IMR-90 (cell line): Measurements from ENCODE around the gene GRK2. TPM values are rescaled to one million over a fixed set of nuclear protein-coding genes. Genes with fewer than 3 reads are reported as not detected.
A peak's percentile ranks its signal among the peaks of the same experiment; 100 is the strongest.

Source experiments
- ATAC-seq: fragments of 200-7000 bp; cut with Tn5 transposase; 2 replicates; pipeline ENCODE4 v1.9.1; 2020; ENCODE audit warnings: low read depth, mild to moderate bottlenecking, moderate library complexity
- BruUV-seq: library from RNA; stranded (reverse); fragments of 400-500 nt; replicated peaks from 2 replicates; lab custom pipeline; 2021; lab: Mats Ljungman, UMichigan
- CTCF ChIA-PET: fragments of 300-600 bp; formaldehyde crosslinking; extraction: SDS; loops from one replicate; lab custom pipeline; 2021; ENCODE audit warnings: antibody characterized with exemption; lab: Yijun Ruan, JAX
- POLR2A ChIA-PET: fragments of 300-600 bp; sonication (Branson Sonifier 250); formaldehyde crosslinking; loops from one replicate; lab custom pipeline; 2022; ENCODE audit warnings: antibody characterized with exemption; ENCODE audit not compliant: unreplicated experiment; lab: Charles Lee
- DNase-seq: peaks from one replicate; pipeline ENCODE4 v3.0.0; 2013
- H2AFZ ChIP-seq: replicated peaks from 2 replicates; pipeline ENCODE3; 2013; ENCODE audit warnings: low read length, mild to moderate bottlenecking; ENCODE audit not compliant: poor library complexity
- H2AK5ac ChIP-seq: 2 replicates; pipeline ENCODE4 v1.6.1; 2013; ENCODE audit warnings: low read depth, low read length, inconsistent platforms
- H2AK9ac ChIP-seq: replicated peaks from 2 replicates; pipeline ENCODE3; 2013; ENCODE audit warnings: mild to moderate bottlenecking, low read depth, low read length, moderate library complexity; ENCODE audit not compliant: poor library complexity
- H2BK120ac ChIP-seq: 2 replicates; pipeline ENCODE4 v1.6.1; 2013; ENCODE audit warnings: low read depth, low read length, inconsistent platforms
- H2BK15ac ChIP-seq: 3 replicates; pipeline ENCODE4 v1.6.1; 2013; ENCODE audit warnings: low read depth, low read length, inconsistent platforms
- H2BK20ac ChIP-seq: 2 replicates; pipeline ENCODE4 v1.6.1; 2013; ENCODE audit warnings: low read depth, mild to moderate bottlenecking, inconsistent platforms, low read length, moderate library complexity
- H2BK5ac ChIP-seq: 2 replicates; pipeline ENCODE4 v1.6.1; 2013; ENCODE audit warnings: mild to moderate bottlenecking, low read depth, low read length, inconsistent platforms; ENCODE audit not compliant: poor library complexity, severe bottlenecking
- H3K14ac ChIP-seq: replicated peaks from 2 replicates; pipeline ENCODE4 v1.6.1; 2013; ENCODE audit warnings: low read depth, low read length, inconsistent platforms
- H3K18ac ChIP-seq: 2 replicates; pipeline ENCODE4 v1.6.1; 2013; ENCODE audit warnings: low read depth, low read length, control low read depth
- H3K23ac ChIP-seq: 2 replicates; pipeline ENCODE4 v1.6.1; 2013; ENCODE audit warnings: low read depth, low read length, inconsistent platforms
- H3K27ac ChIP-seq: 2 replicates; pipeline ENCODE4 v1.5.1; 2013; ENCODE audit warnings: mild to moderate bottlenecking, control low read depth, low read length; ENCODE audit not compliant: insufficient read depth
- H3K27me3 ChIP-seq: 2 replicates; pipeline ENCODE4 v1.6.1; 2013; ENCODE audit warnings: low read length; ENCODE audit not compliant: control insufficient read depth, insufficient read depth
- H3K36me3 ChIP-seq: 2 replicates; pipeline ENCODE4 v1.6.1; 2013; ENCODE audit warnings: low read length, mixed read lengths; ENCODE audit not compliant: control insufficient read depth, insufficient read depth
- H3K4ac ChIP-seq: 2 replicates; pipeline ENCODE4 v1.6.1; 2013; ENCODE audit warnings: low read depth, low read length, inconsistent platforms
- H3K4me1 ChIP-seq: 2 replicates; pipeline ENCODE4 v1.6.1; 2013; ENCODE audit warnings: low read length, mixed read lengths; ENCODE audit not compliant: control insufficient read depth, insufficient read depth
- H3K4me2 ChIP-seq: 2 replicates; pipeline ENCODE4 v1.6.1; 2013; ENCODE audit warnings: low read depth, mild to moderate bottlenecking, control low read depth, low read length, moderate library complexity
- H3K4me3 ChIP-seq: 2 replicates; pipeline ENCODE4 v1.5.1; 2013; ENCODE audit warnings: low read depth, mild to moderate bottlenecking, control low read depth, low read length, moderate library complexity; ENCODE audit not compliant: insufficient read depth
- H3K56ac ChIP-seq: 2 replicates; pipeline ENCODE4 v1.6.1; 2013; ENCODE audit warnings: low read length, inconsistent platforms; ENCODE audit not compliant: insufficient read depth; ENCODE audit errors: extremely low read depth
- H3K79me1 ChIP-seq, 2 experiments: 2 replicates each; pipeline ENCODE4 v1.6.1; 2013; ENCODE audit warnings: low read length in 2 of 2, inconsistent platforms in 1 of 2, low read depth in 1 of 2
- H3K9ac ChIP-seq: 2 replicates; pipeline ENCODE4 v1.6.1; 2013; ENCODE audit warnings: low read depth, low read length, control low read depth
- H3K9me1 ChIP-seq: 2 replicates; pipeline ENCODE4 v1.6.1; 2013; ENCODE audit warnings: low read length, inconsistent platforms; ENCODE audit not compliant: insufficient read depth
- H3K9me3 ChIP-seq: 2 replicates; pipeline ENCODE4 v1.6.1; 2013; ENCODE audit warnings: low read length; ENCODE audit not compliant: control insufficient read depth, insufficient read depth
- H4K20me1 ChIP-seq: 2 replicates; pipeline ENCODE4 v1.6.1; 2013; ENCODE audit warnings: low read length, inconsistent platforms; ENCODE audit not compliant: insufficient read depth
- H4K5ac ChIP-seq: 2 replicates; pipeline ENCODE4 v1.6.1; 2013; ENCODE audit warnings: mild to moderate bottlenecking, low read depth, low read length, control low read depth
- H4K8ac ChIP-seq, 2 experiments: 2 replicates each; pipeline ENCODE4 v1.6.1; 2013; ENCODE audit warnings: low read depth in 2 of 2, low read length in 2 of 2, control low read depth in 1 of 2, inconsistent platforms in 1 of 2
- H4K91ac ChIP-seq: 2 replicates; pipeline ENCODE4 v1.6.1; 2013; ENCODE audit warnings: low read depth, low read length, inconsistent platforms; ENCODE audit not compliant: insufficient read depth
- CEBPB ChIP-seq: IDR thresholded peaks from 2 replicates; pipeline ENCODE4 v1.6.1; 2012; ENCODE audit warnings: low read depth, low read length, improper control_type of control experiment
- CTCF ChIP-seq: conservative IDR thresholded peaks from 2 replicates; pipeline ENCODE4 v1.5.1; 2012; ENCODE audit warnings: mild to moderate bottlenecking, low read depth, low read length, improper control_type of control experiment
- FOS ChIP-seq: fragments of 150-350 bp; IDR thresholded peaks from 2 replicates; pipeline ENCODE4 v1.6.1; 2016; ENCODE audit warnings: low read depth, low read length
- MAZ ChIP-seq: IDR thresholded peaks from 2 replicates; pipeline ENCODE4 v1.6.1; 2012; ENCODE audit warnings: low read depth, mild to moderate bottlenecking, low read length, improper control_type of control experiment, moderate library complexity, borderline replicate concordance
- MXI1 ChIP-seq: IDR thresholded peaks from 2 replicates; pipeline ENCODE4 v1.6.1; 2012; ENCODE audit warnings: low read depth, mild to moderate bottlenecking, low read length, moderate library complexity, borderline replicate concordance
- NFE2L2 ChIP-seq: fragments of 150-350 bp; IDR thresholded peaks from 2 replicates; pipeline ENCODE4 v1.6.1; 2016; ENCODE audit warnings: low read depth, mild to moderate bottlenecking, low read length
- RAD21 ChIP-seq: IDR thresholded peaks from 2 replicates; pipeline ENCODE4 v1.6.1; 2012; ENCODE audit warnings: low read length, improper control_type of control experiment
- RFX5 ChIP-seq: IDR thresholded peaks from 2 replicates; pipeline ENCODE4 v1.8.0; 2012; ENCODE audit warnings: low read depth, mild to moderate bottlenecking, low read length, moderate library complexity
- SMC3 ChIP-seq: fragments of 150-350 bp; IDR thresholded peaks from 2 replicates; pipeline ENCODE4 v1.6.1; 2016; ENCODE audit warnings: low read depth, mild to moderate bottlenecking, antibody characterized with exemption, low read length, moderate library complexity
- WGBS, 2 experiments: methylation state at CpG; one replicate each; pipeline versions ENCODE4 v1.1.5 to v1.1.7; 2013; ENCODE audit warnings: missing lambda C conversion rate in 2 of 2; ENCODE audit not compliant: insufficient read length in 1 of 2; ENCODE audit errors: extremely low coverage in 2 of 2; 5-methylcytosine and 5-hydroxymethylcytosine counted together
- dilution Hi-C: fragments of 300-500 bp; cut with HindIII; formaldehyde crosslinking; loops from one replicate; pipeline ENCODE4 v1.14.3; 2018; ENCODE audit warnings: low sequenced_read_pairs; ENCODE audit not compliant: unreplicated experiment
- in situ Hi-C: fragments of 300-500 bp; cut with MboI; formaldehyde crosslinking; loops from 3 replicates; pipeline ENCODE4 v1.14.3; 2019; ENCODE audit warnings: low sequenced_read_pairs, inconsistent platforms, mixed read lengths
- intact Hi-C: fragments of 100-400 bp; cut with micrococcal nuclease; formaldehyde crosslinking; loops from 2 replicates; pipeline ENCODE4 v1.10.0; 2022
- polyA plus RNA-seq, 3 experiments: library from polyadenylated mRNA; depleted of rRNA; stranded (reverse); fragments of >200 nt; gene quantifications; 2 replicates each; pipeline ENCODE4 v1.2.3, GENCODE V29; 2012; ENCODE audit warnings: low replicate concordance in 1 of 3
- total RNA-seq: library from RNA; depleted of rRNA; stranded (reverse); fragments of >200 nt; gene quantifications from 2 replicates; pipeline ENCODE4 v1.2.3, GENCODE V29; 2012

Gene GRK2
- total and polyA plus RNA-seq, 2 of the 4 experiments (the other 2 are of a cell fraction), result 26.7 to 41.8 TPM

- no peak for TF ChIP-seq SMC3
Observed at GRCh38 chr11:67275606-67276409, 9.5 kb downstream of the GRK2 start (continued).

- ATAC-seq (peak; percentile 52), DNase-seq (peak; percentile 45)
- Histone ChIP-seq H2AFZ (peak overlapping the region; percentile 90), H3K4ac (peak overlapping the region; percentile 90), H3K56ac (peak overlapping the region; percentile 29; the same call in 1 of the 2 replicates), H3K27ac (peak overlapping the region; percentile 93), H3K4me3 (no peak overlapping the region), H4K20me1 (peaks cover 9% of the 10 kb centered on the region), H3K4me1 (peaks cover 22% of the 10 kb centered on the region), H3K9me3 (no peaks in the 10 kb centered on the region), H3K9ac (peak overlapping the region; percentile 79), H3K79me1 (peaks cover 25 to 85% of the 10 kb centered on the region in 2 experiments), H3K27me3 (no peaks in the 10 kb centered on the region), H2AK5ac (peak overlapping the region; percentile 96), H3K18ac (no peak overlapping the region), H3K4me2 (peak overlapping the region; percentile 81), H3K23ac (peak overlapping the region; percentile 96), H4K91ac (peak overlapping the region; percentile 77), H3K9me1 (peaks cover 25% of the 10 kb centered on the region), H2BK20ac (0 out of 2 replicates have a peak overlapping the region, but pooled peaks have one; percentile 52), H4K8ac (peak overlapping the region; percentile 78 to 81), H2BK5ac (peak overlapping the region; percentile 87), H3K36me3 (peaks cover 28% of the 10 kb centered on the region), H2AK9ac (peak overlapping the region; percentile 99), H3K14ac (peak overlapping the region; percentile 91), H2BK120ac (peak overlapping the region; percentile 64), H4K5ac (peak overlapping the region; percentile 65; the same call in 1 of the 2 replicates), H2BK15ac (peak overlapping the region; percentile 56; the same call in 1 of the 3 replicates)
- WGBS, 2 experiments, result 30% methylated on average over 6 of the region's 16 CpGs; no CpG with 5 or more reads in 1 of the 2 experiments
- TF ChIP-seq CTCF (peak; percentile 43), RFX5 (no peak), FOS (no peak), MXI1 (0 out of 2 replicates have a peak, but pooled peaks have one; percentile 11), NFE2L2 (no peak), MAZ (no peak; the same call in 1 of the 2 replicates), CEBPB (no peak), RAD21 (peak; percentile 24; the same call in 1 of the 2 replicates)
- CTCF ChIA-PET, result interaction anchor here (0.7 to 1.6 kb wide), 3 partner anchors 10 to 106 kb away, joined by 3 to 6 read pairs (median 3); partner anchors contain the start of gene GRK2
- dilution Hi-C loops (no loop called here), intact Hi-C loops (no loop called here), in situ Hi-C loops (no loop called here)
- POLR2A ChIA-PET, result interaction anchor here (0.6 kb wide), 1 partner anchor 285 kb away, joined by 5 read pairs; no protein-coding TSS in a partner anchor
- BruUV-seq, result no TSS peak
Observed at GRCh38 chr11:67276781-67277230, 10.5 kb downstream of the GRK2 start.
